Endothelial cell of umbilical vein (primary cell): Measurements from ENCODE around the gene PERP. TPM values are rescaled to one million over a fixed set of nuclear protein-coding genes. Genes with fewer than 3 reads are reported as not detected.

Experiments used
- BruUV-seq: library from RNA; stranded (reverse); fragments of 400-500 nt; replicated peaks from 2 replicates; lab custom pipeline; 2021; lab: Mats Ljungman, UMichigan
- CTCF ChIA-PET: fragments of 300-600, 350-600 bp; sonication (Branson Sonifier 250); formaldehyde crosslinking; loops from one replicate; lab custom pipeline; 2021; ENCODE audit warnings: antibody characterized with exemption, inconsistent platforms; lab: Charles Lee
- POLR2A ChIA-PET: fragments of 300-600, 350-600 bp; sonication (Branson Sonifier 250); formaldehyde crosslinking; loops from one replicate; lab custom pipeline; 2021; ENCODE audit warnings: antibody characterized with exemption, inconsistent platforms; lab: Charles Lee
- DNase-seq: peaks from one replicate; pipeline ENCODE4 v3.0.0-alpha.2; 2011; ENCODE audit warnings: low read depth, low spot score
- FAIRE-seq: peaks from 2 replicates; lab custom pipeline; 2011; peaks lifted over from hg19 to GRCh38; lab: Jason Lieb, UNC
- H2AFZ ChIP-seq: 2 replicates; pipeline ENCODE4 v1.6.0; 2012; ENCODE audit warnings: low read depth, low read length, control low read depth, inconsistent platforms
- H3K27ac ChIP-seq: 2 replicates; pipeline ENCODE4 v1.5.1; 2011; ENCODE audit warnings: low read depth, mild to moderate bottlenecking, control low read depth, low read length, moderate library complexity; ENCODE audit not compliant: insufficient read depth
- H3K27me3 ChIP-seq, 2 experiments: 2 replicates each; pipeline versions ENCODE4 v1.6.0 to v1.6.1; 2011; ENCODE audit warnings: low read length in 2 of 2, mixed read lengths in 1 of 2; ENCODE audit not compliant: control insufficient read depth in 2 of 2, insufficient read depth in 2 of 2
- H3K36me3 ChIP-seq, 2 experiments: 2 replicates in 1 of 2; 3 replicates in 1 of 2; pipeline ENCODE4 v1.5.1; 2011; ENCODE audit warnings: low read length in 2 of 2, mild to moderate bottlenecking in 1 of 2, moderate library complexity in 1 of 2; ENCODE audit not compliant: control insufficient read depth in 2 of 2, insufficient read depth in 2 of 2; ENCODE audit errors: extremely low read depth in 1 of 2
- H3K4me1 ChIP-seq: 3 replicates; pipeline ENCODE4 v1.5.1; 2011; ENCODE audit warnings: mild to moderate bottlenecking, low read length; ENCODE audit not compliant: control insufficient read depth, insufficient read depth; ENCODE audit errors: extremely low read depth
- H3K4me2 ChIP-seq: 2 replicates; pipeline ENCODE4 v1.6.1; 2011; ENCODE audit warnings: low read length, control low read depth, mixed read lengths; ENCODE audit not compliant: insufficient read depth
- H3K4me3 ChIP-seq, 3 experiments: fragments of 200-600 bp in 1 of 3; sonication (generic), shearing (Covaris generic) in 1 of 3; replicated peaks in 1 of 3; 2 replicates each; pipeline ENCODE4 v1.5.1; 2011 to 2016; ENCODE audit warnings: control low read depth in 3 of 3, low read length in 3 of 3, mild to moderate bottlenecking in 2 of 3, inconsistent platforms in 1 of 3, low read depth in 1 of 3, moderate library complexity in 1 of 3; ENCODE audit not compliant: insufficient read depth in 1 of 3
- H3K79me2 ChIP-seq: 2 replicates; pipeline ENCODE4 v1.6.0; 2012; ENCODE audit warnings: low read length, inconsistent platforms; ENCODE audit not compliant: control insufficient read depth, insufficient read depth
- H3K9ac ChIP-seq: replicated peaks from 2 replicates; pipeline ENCODE3; 2011; ENCODE audit warnings: low read length, control low read depth; ENCODE audit not compliant: insufficient read depth; ENCODE audit errors: extremely low read depth
- H3K9me1 ChIP-seq: replicated peaks from 3 replicates; pipeline ENCODE4 v1.6.0; 2011; ENCODE audit warnings: mild to moderate bottlenecking, low read length; ENCODE audit not compliant: control insufficient read depth, insufficient read depth; ENCODE audit errors: extremely low read depth
- H3K9me3 ChIP-seq: replicated peaks from 2 replicates; pipeline ENCODE4 v1.5.1; 2012; ENCODE audit warnings: low read length, inconsistent platforms; ENCODE audit not compliant: control insufficient read depth, insufficient read depth
- H4K20me1 ChIP-seq: replicated peaks from 2 replicates; pipeline ENCODE3; 2011; ENCODE audit warnings: mild to moderate bottlenecking, low read length; ENCODE audit not compliant: control insufficient read depth, insufficient read depth; ENCODE audit errors: extremely low read depth
- FOS ChIP-seq: IDR thresholded peaks from 2 replicates; pipeline ENCODE4 v1.6.1; 2011; ENCODE audit warnings: mild to moderate bottlenecking, low read length, moderate library complexity, borderline replicate concordance; ENCODE audit not compliant: insufficient read depth
- GATA2 ChIP-seq: IDR thresholded peaks from 2 replicates; pipeline ENCODE4 v1.7.0; 2011; ENCODE audit warnings: low read depth, mild to moderate bottlenecking, moderate library complexity, mixed read lengths, low read length; ENCODE audit not compliant: insufficient read length, insufficient read depth
- MYC ChIP-seq: IDR thresholded peaks from one replicate; pipeline ENCODE4 v1.6.1; 2011; ENCODE audit warnings: mild to moderate bottlenecking, low read depth, low read length
- POLR2A ChIP-seq: IDR thresholded peaks from 2 replicates; pipeline ENCODE4 v1.6.1; 2012; ENCODE audit warnings: low read depth, mild to moderate bottlenecking, control low read depth, low read length
- dilution Hi-C: fragments of 300-500 bp; cut with MboI; formaldehyde crosslinking; loops from one replicate; pipeline ENCODE4 v1.15.0; 2019; ENCODE audit warnings: low sequenced_read_pairs; ENCODE audit not compliant: extremely low pct_ligation_motif_present
- intact Hi-C: fragments of 100-400 bp; cut with micrococcal nuclease; formaldehyde crosslinking; loops from one replicate; pipeline ENCODE4 v1.10.0; 2022
- polyA plus RNA-seq, 4 experiments: library from polyadenylated mRNA; depleted of rRNA in 3 of 4; stranded (reverse) in 3 of 4; unstranded in 1 of 4; fragments of >200 nt; gene quantifications; 2 replicates each; pipeline versions ENCODE4 v1.2.1 to v1.2.3, GENCODE V29; 2011 to 2012; ENCODE audit warnings: missing spikeins in 1 of 4
- total RNA-seq: library from RNA; stranded (reverse); gene quantifications from 2 replicates; pipeline ENCODE4 v1.2.3, GENCODE V29; 2021
- TF ChIP-seq, protein P1 (sequence below): IDR thresholded peaks from 2 replicates; pipeline ENCODE4 v1.6.1; 2011; ENCODE audit not compliant: insufficient read depth, insufficient read length

PERP gene
- total and polyA plus RNA-seq, 2 donors (not counting 3 experiments of a cell fraction or from before 2014, with no cell fraction given), result 15.7 to 27.4 TPM

- Histone ChIP-seq H3K4me2 (no peak overlapping the region), H3K36me3 (no peaks in the 10 kb centered on the region), H3K4me1 (peaks cover 23% of the 10 kb centered on the region), H3K4me3 (no peak overlapping the region), H3K27me3 (no peaks in the 10 kb centered on the region), H3K27ac (no peak overlapping the region), H3K79me2 (peaks cover 37% of the 10 kb centered on the region), H3K9me1 (no peaks in the 10 kb centered on the region), H3K9me3 (no peaks in the 10 kb centered on the region), H4K20me1 (no peaks in the 10 kb centered on the region), H3K9ac (no peak overlapping the region), H2AFZ (no peak overlapping the region)
- dilution Hi-C loops (no loop called here), intact Hi-C loops (no loop called here)
- TF ChIP-seq FOS (no peak), MYC (no peak), GATA2 (no peak)
- no peak for DNase-seq
- FAIRE-seq, result no peak
- BruUV-seq, result no TSS peak
- ChIA-PET CTCF (interaction anchor here (3.6 kb wide), 2 partner anchors 97 to 100 kb away, joined by 21 to 24 read pairs; no protein-coding TSS in a partner anchor), POLR2A (no interaction called here)
Measured at GRCh38 chr6:138103871-138104270, 3.3 kb downstream of the PERP start.

- FAIRE-seq (no peak), DNase-seq (no peak)
- Histone ChIP-seq H4K20me1 (no peaks in the 10 kb centered on the region), H3K4me3 (no peak overlapping the region), H3K27ac (no peak overlapping the region), H3K4me2 (no peak overlapping the region), H3K27me3 (no peaks in the 10 kb centered on the region), H3K4me1 (peaks cover 13% of the 10 kb centered on the region), H3K9me3 (no peaks in the 10 kb centered on the region), H3K9ac (no peak overlapping the region), H3K36me3 (no peaks in the 10 kb centered on the region), H2AFZ (no peak overlapping the region), H3K9me1 (no peaks in the 10 kb centered on the region), H3K79me2 (peaks cover 43% of the 10 kb centered on the region)
- ChIA-PET POLR2A (no interaction called here), CTCF (no interaction called here)
- TF ChIP-seq FOS (no peak), MYC (no peak), POLR2A (no peak)
- TF ChIP-seq, protein P1, sequence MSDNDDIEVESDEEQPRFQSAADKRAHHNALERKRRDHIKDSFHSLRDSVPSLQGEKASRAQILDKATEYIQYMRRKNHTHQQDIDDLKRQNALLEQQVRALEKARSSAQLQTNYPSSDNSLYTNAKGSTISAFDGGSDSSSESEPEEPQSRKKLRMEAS, result no peak
- intact Hi-C loops, result no loop called here
- no TSS peak for BruUV-seq
- dilution Hi-C loops, result no loop called here
Measured at GRCh38 chr6:138101946-138102731, 5.1 kb downstream of the PERP start.
